NCI-H1930 (cell line): ENCODE data around the gene DIP2A.
"Not testable (repeated sequence)": the region's sequence is repeated elsewhere in the genome, so short reads cannot be mapped to it uniquely, and the experiment has no call there.

Experiments
- DNase-seq, 2 experiments: peaks; one replicate each; lab custom pipeline; 2025; lab: John Stamatoyannopoulos, UW

DIP2A gene

DNA sequence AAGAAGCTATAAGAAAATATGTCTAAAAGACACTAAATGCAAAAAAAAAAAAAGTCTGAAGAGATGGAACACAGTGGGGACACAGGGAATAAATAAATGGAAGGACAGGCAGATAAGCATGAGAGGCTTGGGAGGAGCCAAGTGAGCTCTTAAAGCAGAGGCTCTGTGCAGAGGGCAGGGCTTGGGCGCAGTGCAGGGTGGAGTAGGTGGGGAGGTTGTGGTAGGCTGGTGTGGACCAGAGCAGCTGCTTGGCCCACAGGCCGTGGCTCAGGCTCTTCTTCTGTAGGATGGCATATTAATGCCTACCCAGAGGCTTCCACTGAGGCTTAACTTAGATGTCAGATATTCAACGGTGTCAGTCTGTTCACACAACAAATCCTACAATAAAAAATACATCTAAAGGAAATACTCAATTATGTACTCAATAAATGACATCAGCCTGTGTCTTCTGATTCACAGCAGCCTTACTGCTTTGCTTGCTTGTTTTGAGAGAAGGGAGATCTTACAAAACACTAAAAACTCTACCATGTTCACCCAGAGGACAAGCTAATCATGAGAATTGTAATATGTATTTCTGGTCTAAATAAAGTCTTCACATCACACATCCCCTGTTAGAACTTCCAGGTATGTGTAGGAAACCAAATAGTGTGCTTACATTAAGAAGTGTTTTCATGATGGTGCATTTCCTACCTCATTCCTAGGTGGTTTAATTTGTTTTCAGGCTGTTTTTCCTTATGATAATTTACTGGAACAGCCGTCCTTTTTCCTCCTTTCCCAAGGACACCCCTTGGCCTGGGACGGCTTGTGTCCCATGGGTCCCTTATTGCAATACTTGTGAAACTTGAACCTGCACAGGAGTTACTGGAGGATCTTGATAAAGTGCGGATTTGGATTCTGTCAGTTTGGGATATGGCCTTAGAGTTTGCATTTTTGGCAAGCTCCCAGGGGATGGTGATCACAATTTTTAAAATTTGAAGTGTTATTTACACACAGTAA lies 24.9 kb downstream of the DIP2A start:
- DNase-seq = no peak

DNA sequence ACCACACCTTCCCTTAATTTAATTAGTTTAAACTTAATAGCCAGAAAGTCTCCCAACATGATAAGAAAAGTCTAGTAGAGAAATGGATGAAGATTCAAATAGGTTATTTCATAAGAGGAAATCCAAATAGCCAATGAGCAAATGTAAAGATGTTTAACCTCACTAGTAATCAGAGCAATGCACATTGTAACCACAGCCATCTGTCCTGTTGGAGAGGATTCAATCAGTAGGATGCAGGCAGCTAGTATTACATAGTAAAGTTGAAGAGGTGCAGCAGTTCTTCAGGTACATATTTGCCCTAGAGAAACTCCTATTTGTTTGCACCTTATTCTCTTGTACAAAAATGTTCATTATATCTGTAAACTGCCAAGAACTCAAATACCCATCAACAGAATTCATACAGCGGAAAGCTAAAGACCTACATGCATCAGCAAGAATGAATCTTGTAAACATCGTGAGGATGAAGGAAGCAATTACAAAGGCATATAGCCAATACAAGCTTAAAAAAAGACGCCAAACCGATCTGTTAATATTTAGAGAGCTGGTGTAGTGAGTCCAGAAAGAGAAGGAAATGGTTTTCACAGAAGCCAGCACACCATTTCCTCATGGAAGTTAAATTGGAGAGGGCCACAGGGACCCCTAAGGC lies 27.9 kb downstream of the DIP2A start:
- no peak for DNase-seq

DNA sequence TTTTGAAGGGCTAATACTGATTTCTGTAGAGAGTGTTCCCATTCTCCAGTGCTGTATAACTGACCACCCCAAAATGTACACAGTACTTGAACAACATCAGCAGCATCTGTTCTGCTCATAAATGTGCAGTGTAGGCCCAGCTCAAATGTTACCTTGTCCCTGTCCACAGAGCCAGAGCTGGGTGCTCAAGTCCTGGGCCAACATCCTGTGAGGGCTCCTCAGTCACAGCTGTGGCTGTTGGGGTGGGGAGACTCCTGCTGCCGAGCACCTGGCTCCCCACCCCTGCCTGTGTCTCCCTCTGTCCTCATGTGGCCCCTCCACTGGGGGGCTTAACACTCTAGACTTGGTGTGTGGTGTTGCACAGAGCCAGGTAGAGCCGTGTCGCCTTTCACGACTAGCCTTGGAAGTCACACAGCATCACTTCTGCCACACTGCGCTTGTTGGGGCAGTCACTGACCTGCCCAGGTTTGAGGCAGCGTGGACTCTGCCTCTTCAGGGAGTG lies 30.5 kb downstream of the DIP2A start:
- no peak for DNase-seq

DNA sequence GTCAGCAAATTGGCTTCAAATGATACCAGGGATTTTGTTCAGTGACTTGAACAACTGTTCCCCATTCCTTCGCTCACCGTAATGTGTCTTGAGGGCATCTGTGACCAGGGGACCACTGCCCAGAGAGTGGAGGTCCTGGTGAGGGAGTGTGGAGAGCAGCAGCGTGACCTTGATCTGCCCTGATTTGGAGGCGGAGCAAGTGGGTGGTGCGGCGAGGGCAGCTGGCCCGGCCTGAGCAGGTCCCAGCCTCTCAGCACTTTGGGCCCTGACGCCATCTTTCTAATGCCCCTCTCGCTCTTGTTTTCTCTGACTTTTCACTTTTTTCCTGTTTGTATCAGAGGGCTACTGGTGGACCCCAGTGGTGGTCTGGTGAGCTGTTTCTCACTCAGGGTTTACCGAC lies 31.1 kb downstream of the DIP2A start:
- no peak for DNase-seq

DNA sequence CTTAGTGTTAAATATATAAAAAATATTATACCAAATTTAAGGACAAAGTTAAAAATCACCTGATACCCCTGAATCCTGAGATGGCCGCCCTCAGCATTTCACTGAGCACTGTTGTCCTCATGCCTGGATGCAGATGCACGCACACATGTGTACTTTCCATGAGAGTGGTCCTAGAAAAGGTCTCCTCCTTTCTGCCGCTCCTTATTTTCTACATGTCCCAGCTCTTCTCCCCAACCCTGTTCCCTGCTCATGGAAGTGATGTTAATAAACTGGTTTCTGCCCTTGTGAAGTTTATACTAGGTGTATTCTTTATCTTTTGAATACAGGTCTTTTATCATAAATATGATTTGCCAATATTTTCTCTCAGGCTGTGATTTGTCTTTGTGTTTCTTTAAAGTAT lies 32.9 kb downstream of the DIP2A start:
- no peak for DNase-seq

DNA sequence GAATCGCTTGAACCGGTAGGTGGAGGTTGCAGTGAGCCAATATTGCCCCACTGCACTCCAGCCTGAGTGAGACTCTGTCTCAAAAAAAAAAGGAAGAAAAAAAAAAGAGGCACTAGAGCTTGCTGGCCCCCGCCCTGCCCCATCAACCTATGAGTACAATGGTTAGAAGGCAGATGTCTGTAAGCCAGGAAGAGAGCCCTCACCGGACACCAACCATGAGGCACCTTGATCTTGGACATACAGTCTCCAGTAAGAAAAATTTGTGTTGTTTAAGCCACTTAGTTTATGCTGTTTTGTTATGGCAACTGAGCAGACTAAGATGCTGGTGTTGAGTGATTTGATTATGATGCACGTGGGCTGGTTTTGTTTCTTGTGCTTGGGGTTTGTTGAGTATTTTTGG lies 34.2 kb downstream of the DIP2A start:
- no peak for DNase-seq

DNA sequence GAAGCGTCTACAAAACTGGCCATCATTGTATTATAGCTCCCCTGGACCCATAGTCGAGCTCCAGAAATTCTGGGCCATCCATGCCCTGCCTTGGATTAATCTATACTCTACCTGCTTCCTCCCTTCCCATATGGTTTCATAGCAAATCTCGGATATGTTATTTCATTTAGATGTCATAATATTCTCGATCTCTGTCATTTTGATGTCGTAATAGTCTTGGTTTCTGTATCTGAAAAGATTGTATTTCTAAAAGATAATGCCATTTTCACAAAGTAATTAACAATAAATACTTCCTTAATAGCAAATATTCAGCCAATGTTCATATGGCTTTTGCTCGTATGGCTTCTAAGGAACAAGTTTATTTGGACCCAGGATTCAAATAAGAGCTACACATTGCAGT lies 35.1 kb downstream of the DIP2A start:
- DNase-seq = no peak

DNA sequence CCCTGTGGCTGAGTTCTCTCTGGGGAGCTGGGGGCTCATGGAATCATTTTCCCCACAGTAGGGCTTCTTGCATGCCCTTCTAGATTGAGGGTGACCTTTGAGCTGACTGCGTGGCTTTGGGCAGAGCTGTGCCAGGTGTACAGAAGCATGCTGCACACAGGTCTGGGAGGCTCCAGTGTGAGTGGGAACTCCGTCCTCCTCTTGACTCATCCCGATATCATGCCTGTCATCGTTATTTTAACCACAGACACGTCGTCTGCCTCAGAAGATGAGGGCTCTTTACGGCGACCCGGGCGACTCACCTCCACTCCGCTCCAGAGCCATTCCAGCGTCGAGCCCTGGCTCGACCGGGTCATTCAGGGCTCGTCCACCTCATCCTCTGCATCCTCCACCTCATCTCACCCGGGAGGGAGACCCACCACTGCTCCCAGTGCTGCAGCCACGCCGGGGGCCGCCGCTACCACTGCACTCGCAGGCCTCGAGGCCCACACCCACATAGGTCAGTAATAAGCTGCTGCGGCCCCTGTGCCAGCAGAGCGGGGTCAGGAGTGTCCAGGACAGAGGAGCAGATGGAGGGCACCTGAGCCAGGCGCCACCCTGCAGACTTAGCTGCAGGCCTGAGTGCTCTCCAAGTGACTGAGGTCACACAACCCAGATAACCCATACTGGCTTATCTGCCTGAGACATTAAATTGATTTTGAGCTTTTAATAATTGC lies 39.8 kb downstream of the DIP2A start:
- no peak for DNase-seq

DNA sequence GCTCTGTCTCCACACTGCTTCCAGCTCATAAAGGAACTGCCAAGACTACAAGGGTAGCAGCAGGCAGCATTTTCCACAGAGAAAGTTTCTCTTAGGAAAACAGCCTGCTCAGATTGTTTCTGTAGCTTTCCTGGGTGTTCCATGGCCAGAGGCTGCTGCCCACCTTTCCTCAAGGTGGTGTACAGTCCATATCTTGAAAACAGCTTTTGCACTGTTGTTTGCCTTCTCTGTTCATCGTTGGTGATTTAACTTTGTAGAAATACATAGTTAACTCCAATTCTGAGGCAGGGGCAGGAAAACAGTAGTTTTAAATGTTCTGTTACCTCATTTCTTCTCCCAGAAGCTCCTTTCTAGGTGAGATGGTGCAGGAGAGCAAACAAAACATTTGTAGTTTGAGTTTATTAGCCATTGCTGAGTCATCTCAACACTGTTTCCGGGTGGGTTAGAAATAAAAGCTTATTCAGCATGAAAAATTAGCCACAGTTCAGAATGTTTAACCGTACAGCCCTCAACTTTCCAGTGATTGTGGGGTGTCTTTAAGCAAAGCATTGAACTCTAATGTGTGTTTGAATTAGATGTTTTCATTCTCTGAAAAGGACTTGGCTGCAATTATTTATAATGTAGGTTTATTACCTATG lies 41.7 kb downstream of the DIP2A start:
- peak; percentile 19 to 39 for DNase-seq

DNA sequence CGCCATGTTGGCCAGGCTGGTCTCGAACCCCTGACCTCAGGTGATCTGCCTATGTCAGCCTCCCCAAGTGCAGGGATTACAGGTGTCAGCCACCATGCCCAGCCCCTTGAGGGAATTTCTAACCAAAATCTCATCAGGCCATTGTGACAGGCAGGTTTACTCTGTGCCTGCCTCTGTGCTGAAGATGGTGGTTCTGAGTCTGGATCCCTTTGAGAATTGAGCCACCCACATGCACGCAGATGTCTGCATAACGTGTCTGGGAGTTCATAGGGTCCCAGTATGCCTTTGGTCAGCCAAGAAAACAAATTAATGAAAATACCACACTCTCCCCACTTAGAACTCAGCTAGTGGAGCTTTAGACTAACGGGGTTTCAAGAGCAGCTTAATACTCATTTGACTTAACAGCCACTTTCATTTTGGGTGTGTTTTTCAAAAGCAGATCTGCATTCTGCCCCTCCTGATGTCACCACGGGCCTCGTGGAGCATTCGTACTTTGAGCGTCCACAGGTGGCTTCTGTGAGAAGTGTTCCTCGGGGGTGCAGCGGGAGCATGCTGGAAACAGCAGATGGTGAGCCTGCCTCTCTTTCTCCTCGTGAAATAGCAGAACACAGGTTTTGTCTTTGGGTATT lies 45.3 kb downstream of the DIP2A start:
- DNase-seq = no peak

DNA sequence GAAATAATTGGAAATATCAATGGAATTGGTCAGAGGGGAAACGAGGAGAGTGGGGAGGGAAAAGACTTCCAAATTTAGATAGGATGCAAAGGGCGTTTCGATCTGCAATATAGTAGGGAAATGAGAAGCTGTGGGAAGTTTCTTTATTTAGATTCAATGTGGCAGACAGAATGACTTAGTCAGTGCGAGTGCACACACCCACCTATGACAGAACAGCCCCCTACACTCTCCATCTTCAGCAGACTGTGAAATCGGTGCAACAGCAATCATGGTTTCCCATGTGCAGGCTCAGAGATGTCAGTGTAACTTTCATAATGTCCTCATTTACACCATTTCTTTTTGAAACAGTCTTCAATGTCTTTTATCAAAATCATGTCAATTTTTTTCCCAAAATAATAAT lies 46.0 kb downstream of the DIP2A start:
- no peak for DNase-seq

DNA sequence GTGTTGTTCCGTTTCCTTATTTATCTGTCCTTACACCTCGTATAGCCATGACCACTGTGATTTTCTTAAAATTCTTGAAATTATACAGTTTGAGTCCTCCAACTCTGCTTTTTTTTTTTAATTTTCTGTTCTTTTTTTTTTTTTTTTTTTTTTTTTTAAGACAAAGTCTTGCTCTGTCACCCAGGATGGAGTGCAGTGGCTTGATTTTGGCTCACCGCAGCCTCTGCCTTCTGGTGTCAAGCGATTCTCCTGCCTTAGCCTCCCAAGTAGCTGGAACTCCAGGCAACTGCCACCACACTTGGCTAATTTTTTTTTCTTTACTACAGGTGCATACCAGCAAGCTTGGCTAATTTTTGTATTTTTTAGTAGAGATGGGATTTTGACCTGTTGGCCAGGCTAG lies 48.9 kb downstream of the DIP2A start:
- no peak for DNase-seq

DNA sequence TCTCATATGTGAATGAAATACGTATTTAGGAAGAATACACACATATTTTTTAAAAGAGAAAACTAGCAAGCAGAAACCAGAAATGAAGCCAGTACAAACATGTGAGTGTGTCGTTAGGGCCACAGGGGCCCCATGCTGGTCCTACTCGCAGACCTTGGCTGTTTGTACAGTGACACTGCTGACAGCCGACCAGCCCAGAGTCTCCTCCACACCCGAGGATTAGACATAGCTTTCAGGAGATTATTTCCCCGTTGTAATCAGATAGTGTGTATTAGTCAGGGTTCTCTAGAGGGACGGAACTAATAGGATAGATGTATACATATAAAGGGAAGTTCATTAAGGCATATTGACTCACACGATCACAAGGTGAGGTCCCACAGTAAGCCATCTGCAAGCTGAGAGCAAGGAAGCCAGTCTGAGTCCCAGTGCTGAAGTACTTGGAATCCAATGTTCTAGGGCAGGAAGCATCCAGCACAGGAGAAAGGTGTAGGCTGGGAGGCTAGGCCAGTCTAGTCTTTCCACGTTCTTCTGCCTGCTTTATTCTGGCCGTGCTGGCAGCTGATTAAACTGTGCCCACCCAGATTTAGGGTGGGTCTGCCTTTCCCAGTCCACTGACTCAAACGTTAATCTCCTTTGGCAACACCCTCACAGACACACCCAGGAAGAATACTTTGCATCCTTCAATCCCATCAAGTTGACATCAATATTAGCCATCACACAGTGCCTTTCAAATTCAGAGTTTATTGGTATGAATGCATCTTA lies 51.2 kb downstream of the DIP2A start:
- DNase-seq = no peak

DNA sequence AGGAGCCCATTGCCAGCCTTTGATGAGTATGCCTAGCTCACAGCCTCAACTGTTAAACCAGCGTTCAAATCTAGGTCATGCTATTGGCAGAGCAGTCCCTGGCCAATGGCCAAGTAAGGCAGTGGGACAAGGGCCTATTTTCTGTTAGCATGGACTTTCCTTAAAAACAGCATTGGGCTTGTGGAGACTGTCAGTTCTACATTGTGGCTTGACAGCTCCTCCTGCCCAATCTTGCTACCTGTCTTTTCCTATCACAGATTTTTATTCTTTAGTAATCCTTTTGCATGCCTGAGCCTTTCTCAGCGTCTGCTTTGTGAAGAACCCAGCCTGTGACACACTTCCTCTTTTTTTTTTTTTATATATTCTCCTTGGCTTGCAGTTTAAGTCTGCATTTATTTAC lies 56.4 kb downstream of the DIP2A start:
- DNase-seq = no peak

DNA sequence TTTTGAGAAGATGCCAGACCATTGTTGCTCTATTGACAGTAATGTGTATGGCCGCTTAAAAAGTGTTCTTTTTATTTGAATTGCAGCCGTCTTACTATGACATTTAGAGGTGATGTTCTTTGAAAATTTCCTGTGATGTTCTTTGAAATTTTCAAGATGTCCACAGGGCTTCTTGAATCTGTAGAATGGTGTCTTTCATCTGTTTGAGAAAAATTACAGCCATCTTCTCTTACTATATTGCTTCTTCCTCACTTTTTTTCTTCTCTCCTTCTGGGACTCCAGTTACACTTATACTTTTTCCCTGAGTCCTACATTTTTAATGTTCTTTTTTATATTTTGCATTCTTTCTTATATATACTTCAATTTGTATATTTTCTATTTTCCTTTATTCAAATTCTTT lies 57.4 kb downstream of the DIP2A start:
- no peak for DNase-seq

DNA sequence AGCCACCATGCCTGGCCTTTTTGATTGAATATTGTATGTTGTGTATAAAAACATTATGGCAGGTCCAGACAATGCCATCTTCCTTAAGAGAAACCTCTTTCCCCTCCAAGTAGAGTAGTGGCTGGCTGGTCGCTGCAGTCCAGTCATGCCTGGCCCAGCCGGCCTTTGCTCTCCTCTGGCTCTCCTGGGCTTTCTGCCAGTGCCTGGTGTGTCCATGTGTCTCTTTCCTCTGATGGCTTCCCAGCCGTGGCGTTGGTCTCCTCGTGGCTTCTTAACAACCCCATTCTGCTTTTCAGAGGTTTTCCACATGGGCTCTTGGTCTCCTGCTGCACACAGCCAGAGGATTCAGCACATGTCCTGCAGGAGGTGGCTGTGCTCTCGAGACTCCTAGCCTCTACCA lies 58.7 kb downstream of the DIP2A start:
- no peak for DNase-seq

DNA sequence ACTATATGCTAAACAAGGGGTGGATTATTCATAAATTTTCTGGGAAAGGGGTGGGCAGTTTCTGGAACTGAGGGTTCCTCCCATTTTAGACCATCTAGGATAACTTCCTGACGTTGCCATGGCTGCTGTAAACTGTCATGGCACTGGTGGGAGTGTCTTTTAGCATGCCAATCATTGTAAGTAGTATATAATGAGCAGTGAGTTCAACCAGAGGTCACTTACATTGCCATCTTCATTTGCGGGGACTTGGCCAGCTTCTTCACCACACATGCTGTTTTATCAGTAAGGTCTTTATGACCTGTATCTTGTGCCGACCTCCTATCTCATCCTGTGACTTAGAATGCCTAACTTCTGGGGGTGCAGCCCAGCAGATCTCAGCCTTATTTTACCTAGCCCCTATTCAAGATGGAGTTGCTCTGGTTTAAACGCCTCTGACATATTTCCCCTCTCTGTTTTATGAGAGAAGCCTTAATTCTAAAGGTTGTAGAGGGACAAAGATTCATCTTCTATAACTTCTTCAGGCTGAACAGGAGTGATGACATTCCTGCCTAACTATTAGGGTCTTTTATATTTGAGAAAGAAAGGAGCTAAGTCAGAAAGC lies 60.4 kb downstream of the DIP2A start:
- DNase-seq = no peak

DNA sequence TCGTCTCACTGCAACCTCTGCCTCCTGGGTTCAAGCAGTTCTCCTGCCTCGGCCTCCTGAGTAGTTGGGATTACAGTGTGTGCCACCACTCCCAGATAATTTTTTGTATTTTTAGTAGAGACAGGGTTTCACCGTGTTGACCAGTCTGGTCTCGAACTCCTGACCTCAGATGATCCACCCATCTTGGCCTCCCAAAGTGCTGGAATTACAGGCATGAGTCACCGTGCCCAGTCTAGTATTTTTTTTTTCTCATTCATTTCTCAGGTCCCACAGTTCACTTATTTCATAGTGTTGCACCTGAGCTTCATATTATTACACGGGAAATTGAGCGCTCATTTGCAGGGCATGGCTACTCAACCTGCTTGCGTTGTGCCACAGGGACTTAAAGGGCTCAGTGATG lies 68.7 kb downstream of the DIP2A start:
- not testable (repeated sequence) for DNase-seq

DNA sequence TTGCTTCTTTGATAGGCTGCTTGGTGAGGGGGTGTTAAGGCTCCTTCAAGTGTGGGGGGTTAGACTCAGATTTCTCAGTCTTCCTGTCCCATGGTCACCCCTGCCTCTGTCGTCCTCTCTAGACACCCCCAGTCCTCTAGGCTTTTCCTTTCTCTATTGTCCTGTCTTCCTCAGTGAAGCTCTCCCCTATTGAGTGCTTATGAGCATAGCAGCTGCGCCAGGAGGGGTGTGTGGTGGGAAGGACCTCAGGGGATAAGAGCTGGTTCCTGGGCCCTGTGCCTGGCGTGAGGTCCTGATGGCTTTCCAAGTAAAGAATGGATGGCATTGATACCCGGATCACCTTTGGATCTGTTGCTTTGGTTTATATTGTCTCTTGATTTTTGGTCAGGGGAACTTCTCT lies 69.1 kb downstream of the DIP2A start:
- no peak for DNase-seq

DNA sequence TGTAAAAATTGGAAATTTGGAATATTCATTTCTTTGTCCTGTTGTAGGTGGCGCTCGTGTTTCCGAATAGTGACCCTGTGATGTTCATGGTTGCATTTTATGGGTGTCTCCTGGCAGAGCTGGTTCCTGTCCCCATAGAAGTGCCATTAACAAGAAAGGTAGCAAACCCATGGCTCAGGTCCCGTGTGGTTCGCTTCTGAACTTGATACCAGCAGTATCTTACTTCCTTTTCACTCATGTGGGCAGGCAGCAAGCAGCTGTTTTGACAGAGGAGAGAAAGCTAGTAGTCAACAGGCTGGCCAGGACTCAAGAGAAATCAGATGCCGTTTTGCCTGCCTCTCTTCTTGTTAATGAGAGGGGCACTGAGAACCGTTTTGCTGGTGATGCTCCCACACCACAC lies 73.4 kb downstream of the DIP2A start:
- DNase-seq = no peak
